WTC11 (cell line): ENCODE results near the gene DDX46. TPM values are rescaled to one million over a fixed set of nuclear protein-coding genes. Genes with fewer than 3 reads are reported as not detected.

ENCODE experiments used
- ATAC-seq: fragments of 200-7000 bp; cut with Tn5 transposase; 2 replicates; pipeline ENCODE4 v1.10.0; 2021; ENCODE audit warnings: mild to moderate bottlenecking, moderate library complexity
- CTCF ChIA-PET: fragments of 300-600 bp; sonication (Branson Sonifier 250); formaldehyde crosslinking; loops from one replicate; lab custom pipeline; 2021; ENCODE audit warnings: antibody characterized with exemption; lab: Charles Lee
- POLR2A ChIA-PET: fragments of 350-600 bp; sonication (Branson Sonifier 250); formaldehyde crosslinking; loops from one replicate; lab custom pipeline; 2021; ENCODE audit warnings: antibody characterized with exemption; lab: Charles Lee
- DNase-seq: peaks from one replicate; pipeline ENCODE4 v3.0.0; 2021; ENCODE audit warnings: low spot score
- H3K27ac Mint-ChIP-seq: 2 replicates; pipeline ENCODE4 v1.8.0; 2021; ENCODE audit warnings: mixed read lengths
- H3K27me3 Mint-ChIP-seq: 2 replicates; pipeline ENCODE4 v1.8.0; 2021; ENCODE audit warnings: low read depth, mild to moderate bottlenecking, moderate library complexity, mixed read lengths
- H3K36me3 Mint-ChIP-seq: 2 replicates; pipeline ENCODE4 v1.8.0; 2021; ENCODE audit warnings: mixed read lengths
- H3K4me1 Mint-ChIP-seq: 2 replicates; pipeline ENCODE4 v1.8.0; 2022; ENCODE audit warnings: mixed read lengths
- H3K4me3 Mint-ChIP-seq: 2 replicates; pipeline ENCODE4 v1.8.0; 2021; ENCODE audit warnings: mild to moderate bottlenecking, moderate library complexity, mixed read lengths
- H3K9me3 Mint-ChIP-seq: 2 replicates; pipeline ENCODE4 v1.8.0; 2021; ENCODE audit warnings: mixed read lengths
- ATF3 ChIP-seq: sonication (generic); formaldehyde crosslinking; conservative IDR thresholded peaks from 2 replicates; pipeline ENCODE4 v1.8.1; 2022; ENCODE audit warnings: mild to moderate bottlenecking, missing genetic modification reagents
- CDX4 ChIP-seq: fragments of 250-450 bp; sonication (Bioruptor Pico); IDR thresholded peaks from 2 replicates; pipeline ENCODE4 v1.9.0; 2021; ENCODE audit warnings: moderate library complexity, mild to moderate bottlenecking, inconsistent platforms, borderline replicate concordance
- EMX1 ChIP-seq: fragments of 250-450 bp; sonication (Bioruptor Pico); IDR thresholded peaks from 2 replicates; pipeline ENCODE4 v1.8.0; 2021; ENCODE audit warnings: mild to moderate bottlenecking
- ESRRA ChIP-seq: sonication (generic); formaldehyde crosslinking; IDR thresholded peaks from 2 replicates; pipeline ENCODE4 v1.8.1; 2022; ENCODE audit warnings: mild to moderate bottlenecking, missing genetic modification reagents, borderline replicate concordance
- GRHL2 ChIP-seq: fragments of 250-450 bp; sonication (Bioruptor Pico); IDR thresholded peaks from 2 replicates; pipeline ENCODE4 v1.8.0; 2022; ENCODE audit warnings: mild to moderate bottlenecking, moderate library complexity; ENCODE audit not compliant: insufficient replicate concordance, severe bottlenecking
- JUN ChIP-seq: sonication (generic); formaldehyde crosslinking; IDR thresholded peaks from 2 replicates; pipeline ENCODE4 v1.8.0; 2023; ENCODE audit warnings: mild to moderate bottlenecking, missing genetic modification reagents
- MXD4 ChIP-seq: fragments of 250-450 bp; sonication (Bioruptor Pico); IDR thresholded peaks from 2 replicates; pipeline ENCODE4 v1.8.0; 2021; ENCODE audit warnings: mild to moderate bottlenecking, moderate library complexity, borderline replicate concordance
- MYBL2 ChIP-seq: sonication (generic); formaldehyde crosslinking; IDR thresholded peaks from 2 replicates; pipeline ENCODE4 v1.8.1; 2023; ENCODE audit warnings: mild to moderate bottlenecking, moderate library complexity, missing genetic modification reagents
- NFATC4 ChIP-seq: fragments of 250-450 bp; sonication (Bioruptor Pico); IDR thresholded peaks from 2 replicates; pipeline ENCODE4 v1.9.0; 2021; ENCODE audit warnings: mild to moderate bottlenecking
- NR2C2 ChIP-seq: sonication (generic); formaldehyde crosslinking; IDR thresholded peaks from 2 replicates; pipeline ENCODE4 v1.8.0; 2022; ENCODE audit warnings: mild to moderate bottlenecking, missing genetic modification reagents
- PRDM15 ChIP-seq: sonication (generic); formaldehyde crosslinking; IDR thresholded peaks from 2 replicates; pipeline ENCODE4 v1.8.0; 2022; ENCODE audit warnings: missing genetic modification reagents
- PRRX2 ChIP-seq: fragments of 250-450 bp; sonication (Bioruptor Pico); IDR thresholded peaks from 2 replicates; pipeline ENCODE4 v1.8.0; 2021; ENCODE audit warnings: mild to moderate bottlenecking
- SMAD4 ChIP-seq: sonication (generic); formaldehyde crosslinking; IDR thresholded peaks from 2 replicates; pipeline ENCODE4 v1.8.0; 2022; ENCODE audit warnings: mild to moderate bottlenecking, missing genetic modification reagents
- TEAD4 ChIP-seq: sonication (generic); formaldehyde crosslinking; IDR thresholded peaks from 2 replicates; pipeline ENCODE4 v1.8.0; 2022; ENCODE audit warnings: mild to moderate bottlenecking, missing genetic modification reagents
- ZMAT4 ChIP-seq: fragments of 250-450 bp; sonication (Bioruptor Pico); IDR thresholded peaks from 2 replicates; pipeline ENCODE4 v1.9.0; 2021; ENCODE audit warnings: mild to moderate bottlenecking
- ZNF396 ChIP-seq: fragments of 250-450 bp; sonication (Bioruptor Pico); IDR thresholded peaks from 2 replicates; pipeline ENCODE4 v1.8.0; 2021; ENCODE audit warnings: mild to moderate bottlenecking, moderate library complexity, borderline replicate concordance
- ZNF671 ChIP-seq: fragments of 250-450 bp; sonication (Bioruptor Pico); IDR thresholded peaks from 2 replicates; pipeline ENCODE4 v1.8.0; 2021; ENCODE audit warnings: mild to moderate bottlenecking
- ZSCAN18 ChIP-seq: fragments of 250-450 bp; sonication (Bioruptor Pico); IDR thresholded peaks from 2 replicates; pipeline ENCODE4 v2.1.2; 2022; ENCODE audit warnings: mild to moderate bottlenecking, moderate library complexity
- total RNA-seq: library from RNA; stranded (reverse); gene quantifications from 3 replicates; pipeline ENCODE4 v1.2.3, GENCODE V29; 2021
- TF ChIP-seq, protein P1 (sequence below): fragments of 250-450 bp; sonication (Bioruptor Pico); IDR thresholded peaks from 2 replicates; pipeline ENCODE4 v1.9.0; 2021; ENCODE audit warnings: mild to moderate bottlenecking, borderline replicate concordance
- TF ChIP-seq, protein P2 (sequence below): fragments of 200-600 bp; IDR thresholded peaks from 2 replicates; pipeline ENCODE4 v1.8.0; 2022; ENCODE audit warnings: antibody characterized with exemption

Gene DDX46
- total RNA-seq, 1 experiment from 2014 or later, result 123 TPM

DNA sequence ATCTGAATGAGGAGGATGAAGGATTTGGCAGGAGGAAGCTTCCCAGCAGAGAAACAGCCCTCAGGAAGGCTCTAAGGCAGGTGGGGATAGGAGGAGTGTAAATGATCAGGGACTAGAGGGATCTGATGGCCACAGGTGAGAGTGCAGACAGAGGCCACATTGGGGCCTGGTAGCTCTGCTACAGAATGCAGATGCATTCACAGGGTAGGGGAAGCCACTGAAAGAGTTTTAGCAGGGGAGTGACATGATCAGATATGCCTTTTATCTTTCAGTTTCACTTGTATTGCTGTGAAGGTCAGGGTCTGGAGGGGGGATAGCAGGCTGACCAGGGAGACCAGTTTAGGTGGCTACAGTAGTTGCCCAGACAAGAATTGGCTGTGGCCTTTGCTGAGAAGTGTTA is 118.6 kb downstream of the DDX46 start (continued):
- TF ChIP-seq ZMAT4 (CRISPR knock-in tag) (no peak), MXD4 (CRISPR knock-in tag) (no peak), ATF3 (CRISPR knock-in tag) (no peak), NFATC4 (CRISPR knock-in tag) (no peak)

DNA sequence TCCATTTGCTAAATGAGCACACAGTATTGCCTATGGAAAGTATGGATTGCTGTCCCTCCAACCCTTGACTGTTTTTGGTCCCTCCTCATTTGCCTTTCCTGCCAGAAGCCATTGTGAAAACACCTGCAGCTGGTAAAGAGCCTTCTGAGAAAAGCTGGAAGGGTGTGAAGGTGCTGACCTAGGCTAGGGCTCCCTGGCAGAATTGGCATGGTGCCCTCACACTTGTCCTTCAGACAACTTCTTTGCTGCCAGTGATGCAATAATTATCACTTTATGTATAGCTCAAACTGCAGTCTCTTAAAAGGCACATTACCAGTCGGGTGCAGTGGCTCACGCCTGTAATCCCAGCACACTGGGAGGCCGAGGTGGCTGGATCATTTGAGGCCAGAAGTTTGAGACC is 119.8 kb downstream of the DDX46 start:
- ChIA-PET CTCF (no interaction called here), POLR2A (no interaction called here)
- DNase-seq (no peak), ATAC-seq (no peak)
- H3K27me3 Mint-ChIP-seq, result no peaks in the 10 kb centered on the region; the same call in 1 of the 2 replicates
- H3K36me3 Mint-ChIP-seq, result peaks cover 5% of the 10 kb centered on the region; the same call in 1 of the 2 replicates
- no peak overlapping the region for H3K27ac Mint-ChIP-seq
- peaks cover 16% of the 10 kb centered on the region for H3K4me1 Mint-ChIP-seq
- no peaks in the 10 kb centered on the region for H3K9me3 Mint-ChIP-seq
- no peak for TF ChIP-seq SMAD4 (CRISPR knock-in tag)
- TF ChIP-seq, all 79 proteins: peak for 0
- no peak overlapping the region for H3K4me3 Mint-ChIP-seq

DNA sequence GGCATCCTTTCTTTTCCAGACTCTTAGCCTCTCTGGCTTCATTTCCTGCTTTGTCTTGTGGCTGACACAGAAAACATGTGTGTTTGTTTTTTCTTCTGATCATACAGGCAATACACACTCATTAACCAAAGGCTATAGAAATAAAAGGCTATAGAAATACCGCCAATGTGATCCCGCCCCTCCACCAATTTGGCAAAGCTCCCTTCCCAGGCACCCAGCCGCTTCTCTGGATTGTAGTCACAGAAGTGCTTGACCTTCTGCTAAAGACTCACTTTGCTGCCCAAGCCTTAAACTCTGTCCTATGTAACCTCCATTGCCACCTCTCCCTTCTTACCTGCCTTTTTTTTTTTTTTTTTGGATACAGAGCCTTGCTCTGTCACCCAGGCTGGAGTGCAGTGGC is 120.9 kb downstream of the DDX46 start:
- no peaks in the 10 kb centered on the region for H3K27me3 Mint-ChIP-seq
- POLR2A ChIA-PET, result no interaction called here
- no peak for ATAC-seq
- TF ChIP-seq NFATC4 (CRISPR knock-in tag) (no peak), ZNF671 (CRISPR knock-in tag) (no peak), JUN (CRISPR knock-in tag) (no peak), PRRX2 (CRISPR knock-in tag) (no peak), TEAD4 (CRISPR knock-in tag) (no peak), NR2C2 (CRISPR knock-in tag) (no peak), ZSCAN18 (CRISPR knock-in tag) (no peak), GRHL2 (no peak), PRDM15 (no peak), EMX1 (no peak), ZMAT4 (CRISPR knock-in tag) (no peak), MYBL2 (CRISPR knock-in tag) (no peak), ESRRA (no peak), CDX4 (CRISPR knock-in tag) (no peak), ZNF396 (CRISPR knock-in tag) (no peak)
- TF ChIP-seq, protein P1, sequence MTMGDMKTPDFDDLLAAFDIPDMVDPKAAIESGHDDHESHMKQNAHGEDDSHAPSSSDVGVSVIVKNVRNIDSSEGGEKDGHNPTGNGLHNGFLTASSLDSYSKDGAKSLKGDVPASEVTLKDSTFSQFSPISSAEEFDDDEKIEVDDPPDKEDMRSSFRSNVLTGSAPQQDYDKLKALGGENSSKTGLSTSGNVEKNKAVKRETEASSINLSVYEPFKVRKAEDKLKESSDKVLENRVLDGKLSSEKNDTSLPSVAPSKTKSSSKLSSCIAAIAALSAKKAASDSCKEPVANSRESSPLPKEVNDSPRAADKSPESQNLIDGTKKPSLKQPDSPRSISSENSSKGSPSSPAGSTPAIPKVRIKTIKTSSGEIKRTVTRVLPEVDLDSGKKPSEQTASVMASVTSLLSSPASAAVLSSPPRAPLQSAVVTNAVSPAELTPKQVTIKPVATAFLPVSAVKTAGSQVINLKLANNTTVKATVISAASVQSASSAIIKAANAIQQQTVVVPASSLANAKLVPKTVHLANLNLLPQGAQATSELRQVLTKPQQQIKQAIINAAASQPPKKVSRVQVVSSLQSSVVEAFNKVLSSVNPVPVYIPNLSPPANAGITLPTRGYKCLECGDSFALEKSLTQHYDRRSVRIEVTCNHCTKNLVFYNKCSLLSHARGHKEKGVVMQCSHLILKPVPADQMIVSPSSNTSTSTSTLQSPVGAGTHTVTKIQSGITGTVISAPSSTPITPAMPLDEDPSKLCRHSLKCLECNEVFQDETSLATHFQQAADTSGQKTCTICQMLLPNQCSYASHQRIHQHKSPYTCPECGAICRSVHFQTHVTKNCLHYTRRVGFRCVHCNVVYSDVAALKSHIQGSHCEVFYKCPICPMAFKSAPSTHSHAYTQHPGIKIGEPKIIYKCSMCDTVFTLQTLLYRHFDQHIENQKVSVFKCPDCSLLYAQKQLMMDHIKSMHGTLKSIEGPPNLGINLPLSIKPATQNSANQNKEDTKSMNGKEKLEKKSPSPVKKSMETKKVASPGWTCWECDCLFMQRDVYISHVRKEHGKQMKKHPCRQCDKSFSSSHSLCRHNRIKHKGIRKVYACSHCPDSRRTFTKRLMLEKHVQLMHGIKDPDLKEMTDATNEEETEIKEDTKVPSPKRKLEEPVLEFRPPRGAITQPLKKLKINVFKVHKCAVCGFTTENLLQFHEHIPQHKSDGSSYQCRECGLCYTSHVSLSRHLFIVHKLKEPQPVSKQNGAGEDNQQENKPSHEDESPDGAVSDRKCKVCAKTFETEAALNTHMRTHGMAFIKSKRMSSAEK (CRISPR knock-in tag), result no peak
- TF ChIP-seq, protein P2, sequence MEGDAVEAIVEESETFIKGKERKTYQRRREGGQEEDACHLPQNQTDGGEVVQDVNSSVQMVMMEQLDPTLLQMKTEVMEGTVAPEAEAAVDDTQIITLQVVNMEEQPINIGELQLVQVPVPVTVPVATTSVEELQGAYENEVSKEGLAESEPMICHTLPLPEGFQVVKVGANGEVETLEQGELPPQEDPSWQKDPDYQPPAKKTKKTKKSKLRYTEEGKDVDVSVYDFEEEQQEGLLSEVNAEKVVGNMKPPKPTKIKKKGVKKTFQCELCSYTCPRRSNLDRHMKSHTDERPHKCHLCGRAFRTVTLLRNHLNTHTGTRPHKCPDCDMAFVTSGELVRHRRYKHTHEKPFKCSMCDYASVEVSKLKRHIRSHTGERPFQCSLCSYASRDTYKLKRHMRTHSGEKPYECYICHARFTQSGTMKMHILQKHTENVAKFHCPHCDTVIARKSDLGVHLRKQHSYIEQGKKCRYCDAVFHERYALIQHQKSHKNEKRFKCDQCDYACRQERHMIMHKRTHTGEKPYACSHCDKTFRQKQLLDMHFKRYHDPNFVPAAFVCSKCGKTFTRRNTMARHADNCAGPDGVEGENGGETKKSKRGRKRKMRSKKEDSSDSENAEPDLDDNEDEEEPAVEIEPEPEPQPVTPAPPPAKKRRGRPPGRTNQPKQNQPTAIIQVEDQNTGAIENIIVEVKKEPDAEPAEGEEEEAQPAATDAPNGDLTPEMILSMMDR, result no peak
- TF ChIP-seq, all 79 proteins: peak for 0
- no peak for DNase-seq
- CTCF ChIA-PET, result interaction anchor here (0.6 to 2.2 kb wide), 2 partner anchors 26 to 691 kb away, joined by 3 to 9 read pairs; partner anchors contain the start of gene PCBD2
- peaks cover 5% of the 10 kb centered on the region; the same call in 1 of the 2 replicates for H3K36me3 Mint-ChIP-seq
- no peak overlapping the region for H3K27ac Mint-ChIP-seq
- H3K4me3 Mint-ChIP-seq, result no peak overlapping the region
- H3K4me1 Mint-ChIP-seq, result peaks cover 12% of the 10 kb centered on the region
- no peaks in the 10 kb centered on the region for H3K9me3 Mint-ChIP-seq
